ENCODE measurements around the gene MFSD6.

GRCh38 chr2:190446193-190446592, 38.0 kb downstream of the MFSD6 start:
- TF ChIP-seq POLR2A (IDR thresholded peaks at IDR 0.05; ENCODE audit: low read length) (no peak), GATA1 (IDR thresholded peaks at IDR 0.05; ENCODE audit: low read depth, low read length) (no peak)
